HG03521 (cell line): Measurements from ENCODE around the gene E4F1.
"Not testable (repeated sequence)": the region's sequence is repeated elsewhere in the genome, so short reads cannot be mapped to it uniquely, and the experiment has no call there.

Experiments
- ATAC-seq: cut with Tn5 transposase; IDR thresholded peaks from one replicate; pipeline ENCODE4 v1.9.1; 2021; ENCODE audit warnings: mild to moderate bottlenecking, moderate library complexity; ENCODE audit not compliant: unreplicated experiment

The E4F1 gene

DNA sequence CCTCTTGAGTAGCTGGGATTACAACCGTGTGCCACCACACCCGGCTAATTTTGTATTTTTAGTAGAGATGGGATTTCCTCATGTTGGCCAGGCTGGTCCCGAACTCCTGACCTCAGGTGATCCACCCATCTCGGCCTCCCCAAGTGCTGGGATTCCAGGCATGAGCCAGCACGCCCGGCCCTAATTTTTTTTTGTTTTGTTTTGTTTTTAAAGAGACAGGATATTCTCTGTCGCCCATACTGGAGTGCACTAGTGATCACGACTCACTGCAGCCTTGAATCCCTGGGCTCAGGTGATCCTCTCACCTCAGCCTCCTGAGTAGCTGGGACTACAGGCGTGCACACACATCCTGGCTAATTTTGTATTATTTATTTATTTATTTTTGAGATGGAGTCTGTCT is 16.9 kb downstream of the E4F1 start:
- ATAC-seq: not testable (repeated sequence)

DNA sequence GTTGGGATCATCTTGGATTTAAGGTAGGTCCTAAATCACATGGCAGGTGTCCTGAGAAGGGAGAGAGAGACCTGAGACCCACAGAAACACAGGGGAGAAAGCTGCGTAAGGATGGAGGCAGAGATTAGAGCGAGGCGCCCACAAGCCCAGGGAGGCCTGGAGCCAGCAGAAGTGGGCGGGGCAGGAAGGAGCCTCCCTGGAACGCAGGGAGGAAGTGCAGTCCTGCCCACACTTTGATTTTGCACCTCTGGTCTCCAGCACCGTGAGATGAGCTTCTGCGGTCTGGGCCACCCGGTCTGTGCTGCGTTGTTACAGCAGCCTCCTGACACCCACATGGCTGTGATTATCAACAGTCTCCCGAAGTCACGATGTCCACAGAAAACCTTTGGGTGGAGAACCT is 19.2 kb downstream of the E4F1 start:
- ATAC-seq: no peak

- ATAC-seq: no peak
These were observed 19.7 kb downstream of the E4F1 start for GRCh38 chr16:2243031-2243528.

- ATAC-seq: no peak
These were observed 20.4 kb downstream of the E4F1 start for GRCh38 chr16:2243781-2244180.

- ATAC-seq: no peak
These were observed 20.9 kb downstream of the E4F1 start for GRCh38 chr16:2244301-2244700.

DNA sequence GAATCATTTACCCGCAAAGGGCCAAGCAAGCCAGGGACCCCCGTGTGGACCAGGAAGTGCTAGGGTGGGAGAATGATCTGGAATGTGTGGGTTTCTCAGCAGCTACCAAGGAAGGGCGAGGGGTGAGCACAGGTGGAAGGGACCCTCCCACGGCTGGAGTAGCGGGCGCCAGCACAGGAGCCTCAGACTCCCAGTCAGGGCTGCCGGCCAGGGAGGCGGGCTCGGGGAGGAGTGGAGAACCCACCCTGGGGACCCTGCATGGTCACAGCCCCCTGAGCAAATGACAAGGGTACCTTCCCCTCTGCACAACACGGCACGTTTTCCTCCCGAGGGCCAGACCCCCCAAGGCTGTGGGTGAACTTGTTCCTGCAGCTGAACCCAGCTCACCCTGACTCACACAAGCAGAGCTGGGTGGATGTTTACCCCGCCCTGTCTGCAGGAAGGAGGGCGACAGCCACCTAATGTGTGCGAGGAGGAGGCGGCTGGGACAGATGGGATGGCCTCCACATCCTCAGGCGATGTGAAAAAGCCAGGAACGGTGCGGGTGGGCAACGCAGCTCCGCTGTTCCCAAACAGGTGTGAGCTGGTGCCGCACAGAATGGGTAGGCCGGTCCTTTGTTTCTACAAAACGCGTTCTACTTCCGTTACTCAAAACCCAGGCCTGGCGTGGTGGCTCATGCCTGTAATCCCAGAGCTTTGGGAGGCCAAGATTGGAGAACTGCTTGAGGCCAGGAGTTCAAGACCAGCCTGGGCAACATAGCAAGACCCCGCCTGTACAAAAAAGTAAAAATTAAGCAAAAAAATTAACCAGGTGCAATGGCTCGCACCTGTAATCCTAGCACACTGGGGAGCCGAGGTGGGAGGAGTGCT is 21.8 kb downstream of the E4F1 start:
- no peak for ATAC-seq

DNA sequence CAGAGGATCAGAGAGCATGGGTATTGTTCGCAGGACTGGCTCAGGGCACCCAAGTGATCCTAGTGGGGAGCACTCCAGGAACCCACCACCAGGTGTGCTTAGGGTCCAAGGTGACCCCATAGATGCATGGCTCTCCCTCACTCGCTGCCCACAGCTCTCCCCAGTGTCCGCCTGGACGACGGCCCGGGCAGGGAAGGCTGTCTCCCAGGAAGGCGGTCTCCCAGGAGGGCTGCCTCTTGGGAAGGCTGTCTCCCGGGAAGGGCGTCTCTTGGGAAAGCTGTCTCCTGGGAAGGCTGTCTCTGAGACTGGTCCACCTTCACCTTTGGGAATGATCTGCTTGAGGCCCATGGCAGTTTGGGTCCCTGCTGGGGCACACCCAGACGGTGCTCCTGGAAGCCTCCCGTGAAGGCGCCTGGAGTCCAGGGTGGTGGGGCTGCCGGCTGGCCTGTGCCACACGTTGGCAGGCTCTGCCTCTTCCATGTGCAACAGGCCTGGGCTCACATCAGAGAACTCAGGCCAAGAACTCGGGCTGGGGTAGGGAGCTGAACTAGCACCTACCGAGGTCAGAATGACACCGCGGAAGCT is 23.0 kb downstream of the E4F1 start:
- ATAC-seq: no peak

- ATAC-seq: no peak
These were observed 27.4 kb downstream of the E4F1 start for GRCh38 chr16:2250652-2251295.

- ATAC-seq: peak; percentile 83
These were observed 28.1 kb downstream of the E4F1 start, which contains the start of gene ECI1 for GRCh38 chr16:2251296-2252111. Gene ECI1 (minus strand): TSS chr16:2251587. CDS start chr16:2251566, 21 bp downstream.

DNA sequence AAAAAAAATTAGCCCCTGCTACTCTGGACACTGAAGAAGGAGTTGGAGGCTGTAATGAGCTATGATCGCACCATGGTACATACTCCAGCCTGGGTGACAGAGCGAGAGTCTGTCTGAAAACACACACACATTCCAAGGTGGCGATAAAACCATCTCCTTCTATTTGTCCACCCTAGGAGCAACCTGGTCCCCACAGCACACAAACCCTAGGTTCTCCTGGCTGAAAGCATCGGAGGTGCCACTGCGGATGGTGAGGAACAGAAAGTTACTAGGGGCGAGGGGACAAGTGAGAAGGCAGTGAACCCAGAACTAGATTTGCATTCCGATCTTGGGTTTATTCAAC is 29.4 kb downstream of the E4F1 start:
- no peak for ATAC-seq

GRCh38 chr16:2253293-2253692 is 29.9 kb downstream of the E4F1 start:
- no peak for ATAC-seq

DNA sequence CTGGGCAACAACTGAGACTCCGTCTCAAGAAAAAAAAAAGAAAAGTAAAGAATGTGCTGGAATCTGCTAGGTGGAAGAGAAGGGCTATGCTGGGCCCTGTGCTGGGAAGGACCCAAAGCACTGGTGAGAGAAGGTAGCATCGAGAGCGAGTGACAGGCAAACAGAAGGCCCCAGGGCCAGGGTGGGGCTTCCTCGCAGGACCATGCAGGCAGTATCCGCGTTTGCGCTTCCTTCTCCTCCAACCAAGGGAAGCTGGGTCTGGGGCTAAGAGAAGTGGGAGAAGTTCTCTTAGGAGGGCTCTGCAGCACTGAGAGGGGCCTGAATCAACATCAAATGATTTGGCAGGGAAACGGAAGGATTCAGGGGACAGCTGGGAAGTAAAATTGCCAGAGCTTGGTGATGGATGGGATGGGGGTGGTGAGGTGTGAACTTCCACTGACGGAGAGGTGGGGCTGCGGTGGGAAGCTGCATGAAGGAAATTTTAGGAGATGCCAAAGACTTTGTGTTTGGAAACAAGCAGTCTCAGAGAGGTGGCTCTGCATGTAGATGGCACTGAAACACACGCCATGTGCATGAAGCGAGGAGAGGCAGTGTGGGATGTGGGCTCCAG is 33.2 kb downstream of the E4F1 start:
- no peak for ATAC-seq

DNA sequence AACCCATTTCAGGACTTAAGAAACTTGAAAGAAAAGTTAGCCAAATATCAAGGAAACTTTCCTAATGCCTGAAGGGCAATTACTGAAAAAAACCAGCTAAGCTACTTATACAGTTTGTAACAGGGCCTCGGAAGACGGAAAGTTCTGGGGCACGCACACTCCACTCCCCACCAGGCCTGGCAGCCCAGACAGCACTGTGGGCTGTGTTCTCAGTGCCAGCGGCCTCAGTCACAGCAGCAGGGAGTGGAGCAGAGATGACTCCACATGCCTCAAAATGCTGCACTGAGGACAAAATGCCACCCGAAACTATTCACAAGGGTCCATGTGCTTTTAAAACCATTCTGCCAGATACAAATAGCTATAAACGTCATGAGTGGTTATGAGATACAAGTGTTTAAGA is 34.3 kb downstream of the E4F1 start:
- ATAC-seq: no peak

DNA sequence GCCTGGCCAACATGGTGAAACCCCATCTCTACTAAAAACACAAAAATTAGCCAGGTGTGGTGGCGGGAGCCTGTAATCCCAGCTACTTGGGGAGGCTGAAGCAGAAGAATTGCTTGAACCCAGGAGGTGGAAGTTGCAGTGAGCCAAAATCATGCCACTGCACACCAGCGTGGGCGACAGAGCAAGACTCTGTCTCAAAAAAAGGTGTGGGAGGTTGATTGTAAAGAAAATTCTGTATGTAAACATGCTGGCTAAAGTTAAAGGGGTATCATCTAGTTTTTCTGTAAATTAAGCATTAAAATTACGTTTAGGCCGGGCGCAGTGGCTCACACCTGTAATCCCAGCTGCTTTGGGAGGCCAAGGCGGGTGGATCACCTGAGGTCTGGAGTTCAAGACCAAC is 35.1 kb downstream of the E4F1 start:
- not testable (repeated sequence) for ATAC-seq

- no peak for ATAC-seq
These were observed 36.9 kb downstream of the E4F1 start for GRCh38 chr16:2260250-2260649.

DNA sequence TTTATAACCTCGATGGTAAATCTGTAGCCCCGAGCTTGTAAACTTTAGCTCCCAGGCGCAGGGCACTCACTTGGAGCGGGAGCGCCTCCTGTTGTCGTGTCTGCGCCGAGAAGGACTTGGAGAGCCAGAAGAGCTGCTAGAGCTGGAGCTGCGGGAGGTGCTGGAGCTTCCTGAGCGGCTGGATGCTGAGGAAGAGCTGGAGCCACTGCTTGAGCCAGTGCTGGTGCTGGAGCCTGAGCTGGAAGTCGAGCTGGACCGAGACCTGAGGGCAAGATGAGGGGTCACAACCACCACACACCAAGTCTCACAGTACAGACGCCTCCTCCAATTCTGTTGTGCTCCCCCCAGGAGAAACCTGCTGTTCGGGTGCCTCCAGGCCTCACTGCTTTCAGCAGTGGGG is 39.6 kb downstream of the E4F1 start:
- not testable (repeated sequence) for ATAC-seq

DNA sequence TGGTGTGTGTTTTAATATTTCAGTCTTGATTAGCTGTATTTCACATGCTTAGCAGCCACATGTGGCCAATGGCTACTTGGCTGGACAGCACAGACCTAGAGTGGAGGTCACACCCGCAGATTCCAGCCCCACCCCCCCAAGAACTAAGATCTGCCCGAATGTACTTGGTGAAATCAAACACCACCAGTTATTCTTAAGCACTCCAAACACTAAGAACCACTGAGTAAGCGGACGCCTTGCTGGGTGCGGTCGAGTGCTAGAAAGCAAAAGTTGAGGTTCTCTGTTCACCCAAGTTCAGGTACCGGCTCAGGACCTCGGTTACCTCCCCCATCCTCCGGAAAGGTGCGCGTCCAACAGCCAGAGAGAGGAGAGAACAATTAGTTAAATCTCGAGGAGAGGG is 43.5 kb downstream of the E4F1 start:
- ATAC-seq: not testable (repeated sequence)

GRCh38 chr16:2267505-2267912 is 44.1 kb downstream of the E4F1 start:
- ATAC-seq: peak; percentile 67

GRCh38 chr16:2267913-2268666 is 44.7 kb downstream of the E4F1 start, which contains the start of gene RNPS1:
Gene RNPS1 (minus strand): TSS chr16:2268126. CDS start chr16:2264643, 3,483 bp downstream.
- ATAC-seq: peak; percentile 69

GRCh38 chr16:2270070-2270462 is 46.7 kb downstream of the E4F1 start:
- ATAC-seq: no peak
